HEK293 (cell line): ENCODE results near the gene TWSG1.
A peak's percentile ranks its signal among the peaks of the same experiment; 100 is the strongest.

Source experiments
- CTCF ChIA-PET: fragments of 350-600 bp; formaldehyde crosslinking; extraction: SDS; loops from one replicate; lab custom pipeline; 2021; ENCODE audit warnings: antibody characterized with exemption; lab: Yijun Ruan, JAX
- POLR2A ChIA-PET: fragments of 300-600 bp; formaldehyde crosslinking; extraction: SDS; loops from one replicate; lab custom pipeline; 2020; ENCODE audit warnings: antibody characterized with exemption, inconsistent platforms; lab: Yijun Ruan, JAX
- H3K27ac ChIP-seq: fragments of 200-500 bp; sonication (Bioruptor generic); 2 replicates; pipeline ENCODE4 v1.5.1; 2014; ENCODE audit warnings: low read depth, low read length, control low read depth, inconsistent platforms; ENCODE audit errors: extremely low read depth
- H3K36me3 ChIP-seq, 2 experiments: fragments of 200-500 bp in 1 of 2; sonication (Bioruptor generic) in 1 of 2; 1 replicate in 1 of 2; 2 replicates in 1 of 2; pipeline ENCODE4 v1.5.1; 2014 to 2017; ENCODE audit warnings: inconsistent platforms in 2 of 2, low read length in 2 of 2; ENCODE audit not compliant: control insufficient read depth in 2 of 2, insufficient read depth in 1 of 2
- H3K4me1 ChIP-seq: fragments of 200-500 bp; sonication (Bioruptor generic); 2 replicates; pipeline ENCODE4 v1.5.1; 2014; ENCODE audit warnings: mild to moderate bottlenecking, low read length, inconsistent platforms; ENCODE audit not compliant: control insufficient read depth, insufficient read depth
- H3K4me3 ChIP-seq: 2 replicates; pipeline ENCODE4 v1.5.1; 2011; ENCODE audit warnings: low read depth, mild to moderate bottlenecking, control low read depth, low read length, moderate library complexity
- H3K9me3 ChIP-seq: fragments of 200-500 bp; sonication (Bioruptor generic); 2 replicates; pipeline ENCODE4 v1.5.1; 2014; ENCODE audit warnings: low read depth, low read length, inconsistent platforms; ENCODE audit not compliant: control insufficient read depth, insufficient read depth
- KLF1 ChIP-seq: fragments of 450-650 bp; formaldehyde crosslinking; IDR thresholded peaks from 2 replicates; pipeline ENCODE4 v1.5.1; 2016; ENCODE audit warnings: missing biosample characterization, missing genetic modification characterization
- PBX3 ChIP-seq: sonication (generic); formaldehyde crosslinking; IDR thresholded peaks from 2 replicates; pipeline ENCODE4 v1.8.1; 2022; ENCODE audit warnings: mild to moderate bottlenecking, moderate library complexity, missing genetic modification reagents
- PRDM1 ChIP-seq: fragments of 450-650 bp; formaldehyde crosslinking; IDR thresholded peaks from 2 replicates; pipeline ENCODE4; 2016; ENCODE audit warnings: missing biosample characterization, missing genetic modification characterization
- SCRT2 ChIP-seq: fragments of 450-650 bp; formaldehyde crosslinking; IDR thresholded peaks from 2 replicates; pipeline ENCODE4 v1.5.1; 2016; ENCODE audit warnings: missing biosample characterization, missing genetic modification characterization
- WT1 ChIP-seq: fragments of 450-650 bp; formaldehyde crosslinking; IDR thresholded peaks from 2 replicates; pipeline ENCODE4 v1.5.1; 2016; ENCODE audit warnings: missing biosample characterization, missing genetic modification characterization
- ZFHX2 ChIP-seq: fragments of 450-650 bp; formaldehyde crosslinking; conservative IDR thresholded peaks from 2 replicates; pipeline ENCODE4 v1.5.1; 2016; ENCODE audit warnings: missing biosample characterization, missing genetic modification characterization
- ZNF148 ChIP-seq: fragments of 450-650 bp; formaldehyde crosslinking; IDR thresholded peaks from 2 replicates; pipeline ENCODE4 v1.5.0; 2017; ENCODE audit warnings: missing biosample characterization, missing genetic modification characterization, borderline replicate concordance
- ZNF157 ChIP-seq: fragments of 450-650 bp; formaldehyde crosslinking; IDR thresholded peaks from 2 replicates; pipeline ENCODE4 v1.5.1; 2016; ENCODE audit warnings: missing biosample characterization, missing genetic modification characterization
- ZNF16 ChIP-seq: fragments of 450-650 bp; formaldehyde crosslinking; IDR thresholded peaks from 2 replicates; pipeline ENCODE4 v1.5.1; 2016; ENCODE audit warnings: low read depth, missing biosample characterization, missing genetic modification characterization
- ZNF169 ChIP-seq: fragments of 450-650 bp; formaldehyde crosslinking; IDR thresholded peaks from 2 replicates; pipeline ENCODE4 v1.5.1; 2016; ENCODE audit warnings: missing biosample characterization, missing genetic modification characterization
- ZNF202 ChIP-seq: fragments of 450-650 bp; formaldehyde crosslinking; IDR thresholded peaks from 2 replicates; pipeline ENCODE4 v1.5.1; 2016; ENCODE audit warnings: missing biosample characterization, missing genetic modification characterization, borderline replicate concordance
- ZNF223 ChIP-seq: fragments of 450-650 bp; formaldehyde crosslinking; IDR thresholded peaks from 2 replicates; pipeline ENCODE4 v1.5.1; 2016; ENCODE audit warnings: missing biosample characterization, missing genetic modification characterization
- ZNF280C ChIP-seq: fragments of 450-650 bp; formaldehyde crosslinking; IDR thresholded peaks from 2 replicates; pipeline ENCODE4 v1.5.1; 2016; ENCODE audit warnings: missing biosample characterization, missing genetic modification characterization
- ZNF292 ChIP-seq: fragments of 450-650 bp; formaldehyde crosslinking; IDR thresholded peaks from 2 replicates; pipeline ENCODE4 v1.5.1; 2016; ENCODE audit warnings: low read depth, missing biosample characterization, missing genetic modification characterization, borderline replicate concordance
- ZNF350 ChIP-seq: fragments of 450-650 bp; formaldehyde crosslinking; IDR thresholded peaks from 2 replicates; pipeline ENCODE4 v1.5.0; 2017; ENCODE audit warnings: missing biosample characterization, mild to moderate bottlenecking, missing genetic modification characterization
- ZNF362 ChIP-seq: fragments of 450-650 bp; formaldehyde crosslinking; IDR thresholded peaks from 2 replicates; pipeline ENCODE4 v1.5.1; 2016; ENCODE audit warnings: missing biosample characterization, missing genetic modification characterization
- ZNF449 ChIP-seq: fragments of 450-650 bp; formaldehyde crosslinking; IDR thresholded peaks from 2 replicates; pipeline ENCODE4 v1.5.1; 2017; ENCODE audit warnings: missing biosample characterization, mild to moderate bottlenecking, missing genetic modification characterization, moderate library complexity
- ZNF473 ChIP-seq: fragments of 450-650 bp; formaldehyde crosslinking; IDR thresholded peaks from 2 replicates; pipeline ENCODE4 v1.5.1; 2017; ENCODE audit warnings: missing biosample characterization, missing genetic modification characterization
- ZNF518A ChIP-seq: fragments of 450-650 bp; formaldehyde crosslinking; conservative IDR thresholded peaks from 2 replicates; pipeline ENCODE4 v1.5.1; 2016; ENCODE audit warnings: low read depth, missing biosample characterization, missing genetic modification characterization
- ZNF600 ChIP-seq: fragments of 450-650 bp; formaldehyde crosslinking; IDR thresholded peaks from 2 replicates; pipeline ENCODE4 v1.5.1; 2016; ENCODE audit warnings: missing biosample characterization, missing genetic modification characterization

Gene TWSG1

GRCh38 chr18:9362869-9363268 lies 28.3 kb downstream of the TWSG1 start:
- H3K9me3 ChIP-seq = no peaks in the 10 kb centered on the region
- ChIA-PET CTCF (interaction anchor here (0.6 kb wide), 1 partner anchor 13 kb away, joined by 3 read pairs; no protein-coding TSS in a partner anchor), POLR2A (no interaction called here)
- H3K4me1 ChIP-seq = no peaks in the 10 kb centered on the region
- no peak overlapping the region for H3K4me3 ChIP-seq
- TF ChIP-seq PRDM1 (peak; percentile 51; the same call in 1 of the 2 replicates), ZNF202 (tag by site-specific recombination) (no peak), ZNF600 (no peak), ZFHX2 (tag by site-specific recombination) (no peak), ZNF148 (tag by site-specific recombination) (no peak)
- H3K27ac ChIP-seq = no peak overlapping the region
- peaks cover 10 to 11% of the 10 kb centered on the region in 2 experiments for H3K36me3 ChIP-seq

GRCh38 chr18:9364242-9364641 lies 29.7 kb downstream of the TWSG1 start:
- no peak overlapping the region for H3K4me3 ChIP-seq
- peaks cover 11 to 14% of the 10 kb centered on the region in 2 experiments for H3K36me3 ChIP-seq
- no peaks in the 10 kb centered on the region for H3K9me3 ChIP-seq
- H3K27ac ChIP-seq = no peak overlapping the region
- no peaks in the 10 kb centered on the region for H3K4me1 ChIP-seq
- ChIA-PET CTCF (interaction anchor here (1.3 kb wide), 1 partner anchor 152 kb away, joined by 4 read pairs; no protein-coding TSS in a partner anchor), POLR2A (no interaction called here)
- TF ChIP-seq KLF1 (tag by site-specific recombination) (no peak), ZNF350 (tag by site-specific recombination) (no peak), ZNF169 (tag by site-specific recombination) (no peak), PBX3 (CRISPR knock-in tag) (no peak), ZNF449 (tag by site-specific recombination) (no peak), ZNF16 (no peak), WT1 (no peak), ZNF362 (tag by site-specific recombination) (no peak), ZNF157 (no peak), SCRT2 (tag by site-specific recombination) (no peak), ZNF292 (no peak), ZNF518A (tag by site-specific recombination) (no peak), ZNF473 (tag by site-specific recombination) (no peak), ZNF280C (tag by site-specific recombination) (no peak), ZNF223 (tag by site-specific recombination) (no peak)
